HG03432 (cell line): ENCODE results near the gene SHBG.
"Not testable (repeated sequence)": the region's sequence is repeated elsewhere in the genome, so short reads cannot be mapped to it uniquely, and the experiment has no call there.

ENCODE experiments used
- ATAC-seq: cut with Tn5 transposase; IDR thresholded peaks from one replicate; pipeline ENCODE4 v1.9.1; 2021; ENCODE audit warnings: mild to moderate bottlenecking, moderate library complexity; ENCODE audit not compliant: unreplicated experiment

SHBG gene, protein sequence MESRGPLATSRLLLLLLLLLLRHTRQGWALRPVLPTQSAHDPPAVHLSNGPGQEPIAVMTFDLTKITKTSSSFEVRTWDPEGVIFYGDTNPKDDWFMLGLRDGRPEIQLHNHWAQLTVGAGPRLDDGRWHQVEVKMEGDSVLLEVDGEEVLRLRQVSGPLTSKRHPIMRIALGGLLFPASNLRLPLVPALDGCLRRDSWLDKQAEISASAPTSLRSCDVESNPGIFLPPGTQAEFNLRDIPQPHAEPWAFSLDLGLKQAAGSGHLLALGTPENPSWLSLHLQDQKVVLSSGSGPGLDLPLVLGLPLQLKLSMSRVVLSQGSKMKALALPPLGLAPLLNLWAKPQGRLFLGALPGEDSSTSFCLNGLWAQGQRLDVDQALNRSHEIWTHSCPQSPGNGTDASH

DNA sequence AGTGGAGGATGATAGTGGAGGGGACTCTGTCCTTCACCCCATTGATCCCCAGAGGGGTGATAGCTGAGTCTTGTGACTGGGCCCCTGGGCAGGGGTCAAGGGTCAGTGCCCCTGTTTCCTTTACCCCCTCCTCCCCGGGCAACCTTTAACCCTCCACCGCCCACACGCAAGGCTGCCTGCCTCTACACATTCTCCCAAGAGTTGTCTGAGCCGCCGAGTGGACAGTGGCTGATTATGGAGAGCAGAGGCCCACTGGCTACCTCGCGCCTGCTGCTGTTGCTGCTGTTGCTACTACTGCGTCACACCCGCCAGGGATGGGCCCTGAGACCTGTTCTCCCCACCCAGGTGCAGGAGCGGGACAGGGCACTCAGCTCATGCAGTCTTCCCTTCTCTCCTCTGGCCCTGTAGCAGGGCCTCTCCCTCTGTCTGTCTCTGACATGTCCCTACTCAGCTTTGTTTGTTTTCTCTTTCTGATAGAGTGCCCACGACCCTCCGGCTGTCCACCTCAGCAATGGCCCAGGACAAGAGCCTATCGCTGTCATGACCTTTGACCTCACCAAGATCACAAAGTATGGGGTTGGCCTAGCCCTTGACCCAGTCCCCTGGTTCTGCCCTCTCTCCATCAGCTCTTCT is at the start of gene SHBG:
SHBG (plus strand) TSS at position 197 of the 633 bp plus-strand sequence; CDS start at position 235, 38 bp downstream.
- ATAC-seq, result no peak

DNA sequence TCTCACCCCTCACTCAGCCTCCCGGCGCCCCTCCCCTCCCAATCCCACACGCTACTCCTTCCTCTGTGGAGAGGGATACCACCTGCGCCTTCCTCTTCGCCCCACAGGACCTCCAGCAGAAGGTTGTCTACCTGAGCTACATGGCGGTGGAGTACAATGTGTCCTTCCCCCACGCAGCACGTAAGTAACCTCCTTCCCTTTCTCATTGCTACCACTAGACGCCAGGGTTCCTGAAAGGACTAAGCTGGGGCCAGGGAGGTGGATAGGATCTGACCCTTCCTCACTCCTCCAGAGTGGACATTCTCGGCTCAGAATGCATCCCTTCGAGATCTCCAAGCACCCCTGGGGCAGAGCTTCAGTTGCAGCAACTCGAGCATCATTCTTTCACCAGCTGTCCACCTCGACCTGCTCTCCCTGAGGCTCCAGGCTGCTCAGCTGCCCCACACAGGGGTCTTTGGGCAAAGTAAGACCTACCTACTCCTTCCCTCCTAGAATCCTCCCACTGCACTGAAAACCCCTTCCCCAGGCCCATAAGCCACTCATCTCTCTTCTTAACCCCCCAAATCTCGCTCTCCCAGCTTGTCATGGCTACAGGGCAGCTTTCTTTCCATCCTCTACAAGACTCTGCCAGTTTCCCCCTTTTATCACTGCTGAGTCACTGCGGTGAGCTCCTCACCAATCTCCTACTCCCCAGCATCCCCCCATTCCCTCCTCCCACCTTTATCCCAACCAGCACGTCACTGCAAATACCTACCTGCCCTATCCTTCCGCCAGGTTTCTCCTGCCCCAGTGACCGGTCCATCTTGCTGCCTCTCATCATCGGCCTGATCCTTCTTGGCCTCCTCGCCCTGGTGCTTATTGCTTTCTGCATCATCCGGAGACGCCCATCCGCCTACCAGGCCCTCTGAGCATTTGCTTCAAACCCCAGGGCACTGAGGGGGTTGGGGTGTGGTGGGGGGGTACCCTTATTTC is 49.0 kb upstream of the SHBG start:
- no peak for ATAC-seq

DNA sequence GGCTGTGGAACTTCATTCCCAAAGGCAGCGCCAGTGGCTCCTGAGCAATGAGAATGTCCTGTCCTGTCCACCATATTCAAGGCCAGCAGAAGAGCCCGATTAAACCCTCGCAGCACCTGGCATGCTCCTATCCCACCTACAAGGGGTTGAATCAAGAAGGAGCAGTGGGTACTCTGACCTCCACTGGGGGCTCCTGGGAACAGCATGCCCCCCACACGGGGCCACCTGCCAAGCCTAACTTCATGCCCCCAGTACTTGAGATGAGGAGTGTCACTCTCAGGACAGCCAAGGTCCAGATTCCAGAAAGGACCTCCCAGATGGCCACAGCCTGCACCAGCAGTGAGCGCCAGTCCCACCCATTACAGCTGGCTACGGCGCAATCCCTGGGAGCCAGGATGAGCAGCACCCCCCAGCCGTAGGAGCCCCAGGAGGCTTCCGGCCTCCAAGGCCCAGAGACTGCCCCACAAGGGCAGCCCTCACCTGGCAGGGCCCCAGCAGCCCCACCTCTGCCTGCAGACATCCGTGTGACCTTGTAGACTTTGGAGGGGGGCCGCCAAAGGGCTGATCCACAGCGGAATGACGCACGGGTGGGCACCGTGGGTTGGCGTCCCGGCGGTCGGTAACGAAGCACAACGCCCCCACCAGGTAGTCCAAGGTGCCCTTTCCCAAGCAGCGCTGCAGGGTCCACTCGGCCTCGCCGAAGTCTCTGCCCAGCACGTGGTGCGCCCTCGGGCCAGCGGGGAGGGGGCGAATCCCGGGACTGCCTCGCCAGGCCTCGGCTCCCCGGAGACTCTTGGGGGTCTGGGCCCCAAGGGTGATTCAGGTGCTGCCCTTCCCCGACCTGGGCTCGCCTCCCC is 47.3 kb upstream of the SHBG start:
- ATAC-seq, result no peak

DNA sequence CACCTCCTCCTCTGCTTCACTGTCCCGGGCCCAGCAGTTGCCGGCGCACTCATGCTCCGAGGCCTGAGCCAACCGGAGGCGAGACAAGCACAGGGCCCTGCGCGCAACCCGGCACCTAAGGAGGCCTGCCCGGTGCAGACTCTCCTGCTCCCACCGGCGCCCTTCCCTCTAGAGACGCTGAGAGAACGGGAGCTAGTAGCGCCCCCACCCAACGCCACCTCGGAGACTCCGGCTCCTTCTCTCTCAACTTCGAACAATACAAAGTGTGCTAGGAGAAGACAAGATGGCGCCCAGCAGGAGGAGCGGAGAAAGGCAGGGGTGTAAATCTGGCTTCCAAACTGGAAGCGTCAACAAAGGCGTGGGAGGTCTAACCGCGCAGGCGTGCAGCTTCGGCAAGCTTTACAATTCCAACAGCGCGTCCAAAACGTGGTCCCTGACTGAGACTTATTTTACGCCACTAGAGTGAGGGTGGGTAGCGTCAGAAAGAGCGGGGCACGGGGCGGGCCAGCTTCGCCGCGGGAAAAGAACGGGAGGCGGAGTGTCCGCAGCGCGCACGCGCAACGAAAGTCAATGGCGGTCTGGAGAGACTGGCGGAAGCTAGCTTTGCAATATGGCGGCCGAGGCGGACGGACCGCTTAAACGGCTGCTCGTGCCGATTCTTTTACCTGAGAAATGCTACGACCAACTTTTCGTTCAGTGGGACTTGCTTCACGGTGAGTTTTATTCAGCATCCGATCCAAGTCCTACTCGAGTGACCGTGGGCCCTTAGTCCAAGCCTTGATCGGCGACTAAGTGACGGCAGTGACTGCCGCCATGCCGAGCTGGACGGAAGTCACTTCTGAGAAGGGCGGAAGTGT is 46.5 kb upstream of the SHBG start, which contains the start of gene MPDU1:
MPDU1 (plus strand) TSS at position 600 of the 857 bp plus-strand sequence; CDS start at position 611, 11 bp downstream.
- ATAC-seq, result peak; percentile 69

DNA sequence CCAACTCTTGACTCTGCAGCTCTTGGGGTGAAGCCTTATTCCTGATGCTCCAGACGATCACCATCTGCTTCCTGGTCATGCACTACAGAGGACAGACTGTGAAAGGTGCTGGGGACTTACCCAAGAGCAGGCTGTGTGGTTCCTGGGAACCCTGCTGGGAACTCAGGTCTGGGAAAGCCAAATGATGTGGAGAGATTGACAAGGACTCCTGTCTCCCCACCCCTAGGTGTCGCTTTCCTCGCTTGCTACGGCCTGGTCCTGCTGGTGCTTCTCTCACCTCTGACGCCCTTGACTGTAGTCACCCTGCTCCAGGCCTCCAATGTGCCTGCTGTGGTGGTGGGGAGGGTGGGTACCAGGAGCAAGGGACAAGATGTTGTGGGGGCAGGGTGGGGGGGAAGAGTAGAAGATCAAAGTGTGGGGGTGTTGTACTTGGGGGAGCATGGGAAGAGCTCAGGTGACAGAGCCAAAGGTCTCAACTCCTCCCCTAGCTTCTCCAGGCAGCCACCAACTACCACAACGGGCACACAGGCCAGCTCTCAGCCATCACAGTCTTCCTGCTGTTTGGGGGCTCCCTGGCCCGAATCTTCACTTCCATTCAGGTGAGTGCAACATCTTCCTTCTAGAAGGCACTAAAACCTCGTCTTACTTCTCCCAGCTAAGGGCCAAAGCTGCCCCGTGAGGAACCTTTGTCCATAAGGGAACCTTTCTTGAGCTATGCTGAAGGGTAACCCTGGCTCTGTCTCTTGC is 43.1 kb upstream of the SHBG start:
- no peak for ATAC-seq

DNA sequence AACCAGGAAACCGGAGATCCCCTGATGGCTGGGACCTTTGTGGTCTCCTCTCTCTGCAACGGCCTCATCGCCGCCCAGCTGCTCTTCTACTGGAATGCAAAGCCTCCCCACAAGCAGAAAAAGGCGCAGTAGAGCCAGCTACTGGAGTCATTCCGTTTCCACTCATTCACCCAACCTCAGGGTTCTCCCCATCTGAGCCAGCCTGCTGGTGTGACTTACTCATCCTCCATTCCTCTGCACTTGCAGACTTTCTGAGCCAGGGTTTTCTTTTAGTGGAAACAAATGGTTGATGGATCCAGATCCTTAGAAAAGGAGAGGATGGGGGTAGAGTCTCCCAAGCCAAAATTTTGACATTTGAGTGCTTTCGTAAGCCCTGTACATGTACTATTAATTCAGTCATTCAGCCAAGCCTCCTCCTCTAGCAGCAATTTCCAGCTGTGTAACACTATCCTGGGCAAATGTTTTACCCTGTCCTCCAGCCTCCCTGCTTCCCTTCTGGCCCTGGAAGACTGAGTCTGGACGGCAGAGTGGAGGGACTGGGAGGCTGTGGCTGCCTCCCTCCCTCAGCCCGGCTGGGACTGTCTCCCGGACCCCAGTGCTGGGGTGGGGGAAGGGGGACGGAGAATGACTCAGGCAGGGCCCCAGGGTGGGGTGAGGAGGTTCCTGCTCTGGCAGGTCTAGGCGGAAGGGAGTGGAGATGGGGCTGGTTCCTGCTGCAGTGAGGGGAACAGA is 42.3 kb upstream of the SHBG start:
- ATAC-seq, result no peak

DNA sequence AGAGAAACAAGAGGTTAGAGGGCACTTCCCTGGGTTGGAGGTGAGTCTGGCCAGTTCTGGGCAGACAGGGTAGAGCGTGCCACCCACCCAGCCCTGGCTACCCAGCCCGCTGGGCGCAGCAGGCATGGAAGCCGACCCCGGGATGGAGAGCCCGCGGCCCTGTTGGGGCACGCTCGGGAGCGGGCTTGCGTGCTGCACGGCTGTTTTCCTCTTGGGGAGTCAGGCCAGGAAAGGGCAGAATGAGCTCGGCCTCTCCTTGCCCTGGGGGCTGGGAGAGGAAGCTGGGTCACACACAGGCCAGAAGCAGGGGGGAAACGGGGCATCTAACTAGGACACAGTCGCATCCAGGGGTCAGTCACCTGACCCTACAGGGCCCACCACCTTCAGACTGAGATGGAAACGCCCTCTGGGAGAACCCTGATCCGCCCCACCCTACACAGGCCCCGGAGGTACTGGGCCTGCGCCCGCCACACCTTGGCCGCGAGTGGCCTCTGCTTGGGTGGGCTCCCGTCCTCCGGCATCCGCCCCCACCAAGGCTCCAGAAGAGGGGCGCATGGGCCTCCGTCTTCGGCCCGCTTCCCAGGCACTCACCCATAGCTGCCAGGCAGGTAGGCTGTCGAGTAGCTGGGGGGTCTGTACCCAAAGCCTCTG is 41.3 kb upstream of the SHBG start:
- ATAC-seq, result no peak

DNA sequence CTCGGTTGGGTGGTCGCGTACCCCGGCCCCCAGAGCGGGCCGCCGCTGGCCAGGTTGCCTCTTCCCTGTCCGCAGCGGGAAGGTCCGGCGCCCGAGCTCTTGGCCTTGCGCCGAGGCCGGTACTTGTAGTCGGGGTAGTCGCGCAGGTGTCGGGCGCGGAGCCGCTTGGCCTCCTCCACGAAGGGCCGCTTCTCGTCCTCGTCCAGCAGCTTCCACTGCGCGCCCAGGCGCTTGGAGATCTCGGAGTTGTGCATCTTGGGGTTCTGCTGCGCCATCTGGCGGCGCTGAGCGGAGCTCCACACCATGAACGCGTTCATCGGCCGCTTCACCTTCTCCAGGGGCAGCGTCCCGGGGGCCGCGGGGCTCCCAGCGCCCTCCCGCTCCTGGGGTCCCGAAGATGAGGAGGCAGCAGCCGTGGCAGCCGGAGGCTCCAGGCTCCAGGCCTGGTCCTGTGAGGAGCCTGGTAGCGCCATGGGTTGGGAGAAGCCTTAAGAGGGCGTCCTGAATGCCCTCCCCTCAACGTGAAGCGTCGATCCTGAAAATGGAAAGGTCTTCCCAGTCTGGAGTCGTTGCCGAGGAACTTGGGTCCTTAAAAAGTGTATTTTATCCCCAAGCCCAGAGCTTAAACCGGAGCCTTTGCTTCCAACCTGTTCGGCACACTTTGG is 40.6 kb upstream of the SHBG start:
- ATAC-seq, result no peak

DNA sequence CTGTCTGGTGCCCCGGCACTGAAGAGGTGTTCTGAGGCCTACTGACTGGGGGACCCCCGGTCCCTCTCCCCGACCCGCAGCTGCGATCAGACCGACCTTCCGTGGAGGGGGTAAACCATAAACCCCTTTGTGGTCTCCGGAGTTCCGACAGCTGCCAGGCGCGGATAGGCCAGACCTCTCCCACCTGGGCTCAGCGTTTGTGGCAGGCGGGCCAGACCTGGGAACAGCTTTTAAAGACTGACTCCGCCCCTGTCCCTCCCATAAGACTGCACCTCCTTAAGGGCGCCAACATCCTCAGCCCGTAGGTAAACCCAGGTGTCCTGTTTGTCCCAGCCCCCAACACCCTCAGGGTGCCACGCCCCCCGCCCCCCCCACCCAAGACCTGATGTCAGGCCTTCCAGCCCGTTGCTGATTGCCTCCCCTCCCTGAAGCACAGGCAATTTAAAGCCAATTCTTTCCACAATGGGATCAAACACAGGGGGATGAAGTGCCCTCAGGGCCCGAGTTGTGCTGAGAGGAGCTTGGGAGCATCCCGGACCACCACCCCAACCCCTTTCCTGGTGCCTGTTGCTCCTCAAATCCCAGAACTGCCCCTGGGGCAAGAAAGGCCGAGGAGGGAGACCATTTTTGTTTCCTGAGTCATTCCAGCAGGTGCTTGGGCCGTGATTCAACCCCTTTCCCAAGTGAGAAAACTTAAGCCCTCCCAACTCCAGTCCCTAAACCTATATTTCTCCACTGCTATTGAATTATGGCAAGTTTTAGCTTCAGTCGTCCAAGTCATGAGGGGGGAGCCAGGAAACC is 39.8 kb upstream of the SHBG start, which contains the start of gene SOX15:
SOX15 (minus strand) TSS at position 204 of the 801 bp plus-strand sequence. CDS start 418 bp downstream, outside the sequence.
- ATAC-seq, result no peak

DNA sequence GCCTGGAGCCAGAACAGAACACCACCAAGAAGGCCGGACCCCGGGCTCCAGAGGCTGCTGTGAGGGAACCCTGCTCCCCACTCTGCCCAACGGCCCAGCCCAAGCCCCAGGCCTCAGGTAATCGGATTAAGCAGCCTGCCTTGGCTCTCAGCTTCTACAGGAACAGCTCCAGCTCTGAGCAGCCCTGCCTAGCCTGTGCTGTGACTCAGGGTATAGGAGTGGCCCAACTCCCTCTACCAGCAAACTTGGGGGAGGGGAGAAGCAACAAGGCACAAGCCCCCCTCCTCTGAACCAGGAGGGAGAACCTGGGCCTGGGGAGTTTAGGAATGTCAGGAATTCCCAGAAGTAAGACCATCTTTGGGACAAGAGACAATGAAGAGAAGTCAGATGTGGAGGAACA is 39.2 kb upstream of the SHBG start:
- ATAC-seq, result no peak

DNA sequence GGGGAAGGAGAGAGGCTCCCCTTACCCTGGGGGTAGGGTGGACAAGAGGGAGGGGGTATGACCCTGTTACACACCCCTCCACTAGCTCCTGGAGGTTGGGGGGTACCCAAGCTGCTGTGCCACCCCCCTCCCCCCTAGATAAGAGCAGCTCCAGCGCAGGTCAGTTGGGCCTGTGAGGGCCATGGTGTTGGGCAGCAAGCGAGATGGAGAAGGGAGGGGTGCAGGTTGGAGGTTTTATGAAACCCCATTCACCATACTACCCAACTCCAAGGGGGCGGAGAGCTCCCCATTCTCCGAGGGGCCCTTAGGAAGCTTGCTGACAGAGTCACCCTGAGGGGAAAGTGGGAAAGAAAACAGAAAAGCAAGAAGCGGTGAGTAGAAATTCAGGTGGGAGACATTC is 38.3 kb upstream of the SHBG start:
- ATAC-seq, result no peak

DNA sequence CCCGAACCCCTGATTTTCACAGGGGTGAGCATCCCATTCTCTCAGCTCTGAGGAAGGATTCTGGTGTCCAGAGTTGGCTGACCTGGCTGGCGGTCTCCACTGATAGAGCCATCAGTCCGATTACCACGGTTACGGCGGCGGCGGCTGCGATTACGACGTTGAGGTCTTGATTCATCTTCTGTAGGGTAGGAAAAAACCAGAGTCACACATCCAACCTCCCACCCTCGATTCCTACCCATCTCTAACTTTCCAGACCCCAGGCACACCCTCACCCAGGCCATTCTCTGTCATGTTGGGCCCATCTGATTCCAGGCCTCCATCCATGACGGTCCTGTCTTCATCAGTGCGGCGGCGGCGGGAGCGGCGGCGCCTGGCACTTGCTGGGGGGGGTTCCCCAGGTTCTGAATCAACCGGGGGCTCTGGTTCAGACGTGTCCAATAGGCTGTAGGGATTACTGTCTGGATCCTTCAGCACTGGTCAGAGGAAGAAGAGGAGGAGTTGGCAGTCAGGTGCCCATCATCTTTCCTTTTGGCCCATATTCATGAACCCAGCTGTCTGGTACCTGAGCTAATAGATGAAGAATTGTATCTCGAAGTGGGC is 37.4 kb upstream of the SHBG start:
- no peak for ATAC-seq

DNA sequence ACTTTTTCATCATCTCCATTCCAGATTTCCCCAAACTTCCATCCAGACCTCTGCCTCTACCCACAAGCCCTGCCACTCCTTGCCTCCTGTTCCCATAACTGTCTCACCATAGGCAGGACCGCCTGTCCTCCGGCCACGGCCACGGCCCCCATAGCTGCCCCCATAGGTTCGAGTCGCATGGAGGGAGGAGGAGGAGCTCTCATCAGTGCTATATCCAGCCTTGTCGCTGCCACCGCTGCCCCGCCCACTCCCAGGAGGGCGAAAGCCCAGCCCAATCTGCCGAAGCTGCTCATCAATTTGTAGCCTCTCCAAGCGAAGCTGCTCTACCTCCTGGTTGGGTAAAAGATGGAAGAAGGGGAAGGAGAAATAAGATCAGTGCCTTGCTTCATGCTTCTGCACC is 36.6 kb upstream of the SHBG start:
- ATAC-seq, result no peak

DNA sequence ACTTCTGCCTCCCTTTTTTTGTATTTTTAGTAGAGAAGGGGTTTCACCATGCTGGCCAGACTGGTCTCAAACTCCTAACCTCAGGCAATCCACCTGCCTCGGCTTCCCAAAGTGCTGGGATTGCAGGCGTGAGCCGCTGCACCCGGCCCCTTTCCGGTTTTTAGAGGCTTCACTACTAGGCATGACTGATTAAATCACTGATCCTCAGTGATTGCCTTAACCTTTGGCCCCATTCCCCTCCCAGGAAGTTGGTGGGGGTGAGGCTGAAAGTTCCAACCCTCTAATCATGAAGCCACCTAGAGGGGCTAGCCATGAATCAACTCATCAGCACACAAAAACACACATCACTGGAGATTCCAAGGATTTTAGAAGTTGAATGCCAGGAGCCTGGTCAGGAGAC is 32.4 kb upstream of the SHBG start:
- not testable (repeated sequence) for ATAC-seq

DNA sequence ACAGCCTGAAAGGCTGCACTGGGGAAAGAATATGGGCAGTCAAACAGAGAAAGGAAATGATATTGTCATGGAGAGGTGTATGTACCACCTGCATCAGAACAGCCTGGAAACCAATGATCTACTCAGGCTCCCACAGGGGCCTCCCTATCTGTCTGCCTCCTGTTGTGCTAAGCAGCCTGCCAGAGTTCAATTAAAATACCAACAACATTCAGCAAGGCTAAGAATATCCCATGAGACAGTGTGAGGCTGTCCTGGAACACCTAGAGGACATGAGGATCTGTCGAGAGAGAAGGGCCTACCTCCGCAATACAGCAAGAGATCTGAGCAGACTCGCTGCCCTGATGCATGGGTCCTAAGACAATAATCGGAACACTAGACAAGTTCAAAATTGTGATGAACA is 23.7 kb upstream of the SHBG start:
- ATAC-seq, result no peak

DNA sequence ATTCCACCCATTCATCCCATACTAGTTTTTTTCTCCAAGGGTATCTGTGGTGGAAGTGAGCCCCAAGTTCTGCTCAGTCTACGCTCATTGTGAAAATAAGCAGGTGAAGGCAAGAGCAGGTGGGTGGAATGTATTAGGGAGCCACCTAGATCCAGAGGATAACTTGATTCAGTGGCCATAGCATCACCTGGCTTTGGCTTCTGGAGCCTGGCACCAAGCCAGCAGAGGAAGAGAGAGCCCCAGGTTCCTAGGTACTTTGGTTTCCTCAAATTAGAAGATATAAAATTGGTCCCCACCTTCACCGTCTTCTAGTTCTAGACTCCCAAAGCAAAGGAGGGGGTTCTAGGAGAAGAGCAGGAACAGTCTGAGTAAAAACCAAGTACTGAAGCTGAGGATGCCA is 19.3 kb upstream of the SHBG start:
- ATAC-seq, result no peak
